ENCODE results near the gene KLHDC2. TPM values are rescaled to one million over a fixed set of nuclear protein-coding genes. Genes with fewer than 3 reads are reported as not detected.
A peak's percentile ranks its signal among the peaks of the same experiment; 100 is the strongest.

KLHDC2 gene
- polyA plus RNA-seq, 2 of the 4 experiments (the other 2 are of a cell fraction): 46.4 to 83.7 TPM

GRCh38 chr14:49768301-49769121 is 558 bp downstream of the KLHDC2 start (continued):
- TF ChIP-seq PBX3 (IDR thresholded peaks at IDR 0.05) (no peak), NPAS2 (CRISPR knock-in tag; IDR thresholded peaks at IDR 0.05; ENCODE audit: borderline replicate concordance) (no peak), FOSB (CRISPR knock-in tag; IDR thresholded peaks at IDR 0.05) (no peak), CHD4 (IDR thresholded peaks at IDR 0.05; ENCODE audit: borderline replicate concordance) (no peak), HEYL (CRISPR knock-in tag; IDR thresholded peaks at IDR 0.05) (no peak), POLR2A (IDR thresholded peaks at IDR 0.05; ENCODE audit: low read length) (peak; percentile 8; the same call in 1 of the 2 replicates), HDAC2 (IDR thresholded peaks at IDR 0.05) (no peak), ZSCAN20 (CRISPR knock-in tag; IDR thresholded peaks at IDR 0.05) (no peak), MYC (IDR thresholded peaks at IDR 0.05; ENCODE audit: borderline replicate concordance, low read length) (peak; percentile 46; the same call in 1 of the 2 replicates), CHD2 (IDR thresholded peaks at IDR 0.05; ENCODE audit: low read length, partially characterized antibody) (no peak), E2F6 (IDR thresholded peaks at IDR 0.05; ENCODE audit: borderline replicate concordance, low read depth) (no peak; the same call in 1 of the 2 replicates), FOSL2 (IDR thresholded peaks at IDR 0.05) (no peak), FOSL2 (CRISPR knock-in tag; IDR thresholded peaks at IDR 0.05) (no peak), MAX (IDR thresholded peaks at IDR 0.05) (peak; percentile 27; the same call in 1 of the 2 replicates), USF2 (IDR thresholded peaks at IDR 0.05) (no peak), KDM5A (IDR thresholded peaks at IDR 0.05) (0 out of 2 replicates have a peak, but pooled peaks have one; percentile 21), RARB (CRISPR knock-in tag; IDR thresholded peaks at IDR 0.05) (no peak), HES2 (IDR thresholded peaks at IDR 0.05) (no peak), RNF2 (IDR thresholded peaks at IDR 0.05; ENCODE audit: borderline replicate concordance, low read depth) (no peak), PHF8 (IDR thresholded peaks at IDR 0.05; ENCODE audit: borderline replicate concordance, low read depth) (peak; percentile 23; the same call in 1 of the 2 replicates), ZNF302 (CRISPR knock-in tag; IDR thresholded peaks at IDR 0.05) (no peak), GATA3 (IDR thresholded peaks at IDR 0.05; ENCODE audit: borderline replicate concordance) (no peak), RCOR1 (IDR thresholded peaks at IDR 0.05; ENCODE audit: low read depth, low read length) (no peak), MAZ (IDR thresholded peaks at IDR 0.05; ENCODE audit: borderline replicate concordance, low read depth, low read length) (no peak), BHLHE40 (IDR thresholded peaks at IDR 0.05; ENCODE audit: low read depth, low read length) (no peak), FOXS1 (CRISPR knock-in tag; IDR thresholded peaks at IDR 0.05) (no peak), MAFK (IDR thresholded peaks at IDR 0.05; ENCODE audit: partially characterized antibody) (no peak)

- ATAC-seq (no peak), DNase-seq (ENCODE audit: low read depth in 1 of 2, low spot score in 1 of 2) (no peak), FAIRE-seq (no peak)
- POLR2A ChIA-PET: interaction anchor here (1.3 to 2.9 kb wide), 6 partner anchors 11 to 148 kb away, joined by 3 to 43 read pairs (median 16); partner anchors contain the start of genes DNAAF2, KLHDC1, MGAT2 and NEMF
- TF ChIP-seq ESRRA (IDR thresholded peaks at IDR 0.05; ENCODE audit: borderline replicate concordance, low read length): no peak
- TF ChIP-seq HOXB13 (CRISPR knock-in tag; IDR thresholded peaks at IDR 0.05; ENCODE audit: low read depth): no peak
- no peak for TF ChIP-seq CHD2 (IDR thresholded peaks at IDR 0.05; ENCODE audit: low read length, partially characterized antibody)
- TF ChIP-seq ATOH8 (CRISPR knock-in tag; IDR thresholded peaks at IDR 0.05; ENCODE audit: low read depth): no peak
- TF ChIP-seq RFX5 (IDR thresholded peaks at IDR 0.05): no peak
- TF ChIP-seq NPAS2 (CRISPR knock-in tag; IDR thresholded peaks at IDR 0.05; ENCODE audit: borderline replicate concordance): no peak
- no peak for TF ChIP-seq RAD21 (conservative IDR thresholded peaks at IDR 0.05 in 1 of 2, IDR thresholded peaks at IDR 0.05 in 1 of 2)
- TF ChIP-seq ZSCAN20 (CRISPR knock-in tag; IDR thresholded peaks at IDR 0.05): no peak
- no peak for TF ChIP-seq SMC3 (IDR thresholded peaks at IDR 0.05)
- Histone ChIP-seq H3K4me1 (peaks cover 33% of the 10 kb centered on the region), H3K4me3 (peak overlapping the region; percentile 93), H3K4me2 (peak overlapping the region; percentile 99), H3K27ac (peak overlapping the region; percentile 94 to 96), H3K9me3 (no peaks in the 10 kb centered on the region)
- CTCF ChIA-PET: interaction anchor here (2.2 to 6.3 kb wide), 4 partner anchors 12 to 135 kb away, joined by 5 to 38 read pairs (median 12); partner anchors contain the start of gene DNAAF2
- 4% methylated on average over 6 of the region's 6 CpGs for WGBS (ENCODE audit: missing lambda C conversion rate)
Observed at GRCh38 chr14:49769171-49769570, 1.2 kb downstream of the KLHDC2 start.

All from A549 (cell line).